Fibroblast of lung (primary cell): ENCODE data around the gene PSMC1. TPM values are rescaled to one million over a fixed set of nuclear protein-coding genes. Genes with fewer than 3 reads are reported as not detected.
A peak's percentile ranks its signal among the peaks of the same experiment; 100 is the strongest.

Experiments
- DNase-seq, 2 donors: peaks; one replicate each; pipeline versions ENCODE4 v3.0.0 to v3.0.0-alpha.2; 2010; ENCODE audit warnings: low read depth in 2 of 2
- H2AFZ ChIP-seq: 2 replicates; pipeline ENCODE4 v1.5.1; 2012; ENCODE audit warnings: low read length, control low read depth, inconsistent platforms
- H3K27ac ChIP-seq: 2 replicates; pipeline ENCODE4 v1.5.1; 2011; ENCODE audit warnings: low read length, control low read depth; ENCODE audit not compliant: insufficient read depth
- H3K27me3 ChIP-seq: 2 replicates; pipeline ENCODE4 v1.5.1; 2011; ENCODE audit warnings: mild to moderate bottlenecking, low read length; ENCODE audit not compliant: control insufficient read depth, insufficient read depth
- H3K36me3 ChIP-seq: 2 replicates; pipeline ENCODE4 v1.5.1; 2011; ENCODE audit warnings: low read length; ENCODE audit not compliant: control insufficient read depth, insufficient read depth
- H3K4me1 ChIP-seq: 2 replicates; pipeline ENCODE4 v1.5.1; 2011; ENCODE audit warnings: low read length; ENCODE audit not compliant: control insufficient read depth, insufficient read depth; ENCODE audit errors: extremely low read depth
- H3K4me2 ChIP-seq: 2 replicates; pipeline ENCODE4 v1.5.1; 2011; ENCODE audit warnings: low read length, control low read depth; ENCODE audit not compliant: insufficient read depth; ENCODE audit errors: extremely low read depth
- H3K4me3 ChIP-seq, 4 experiments: fragments of 200-600 bp in 1 of 4; sonication (generic) in 1 of 4; replicated peaks in 1 of 4; 2 replicates each; pipeline ENCODE4 v1.5.1; 2011 to 2016; ENCODE audit warnings: low read length in 4 of 4, low read depth in 3 of 4, mild to moderate bottlenecking in 3 of 4, control low read depth in 2 of 4, inconsistent platforms in 1 of 4, mixed read lengths in 1 of 4; ENCODE audit not compliant: insufficient read depth in 1 of 4; ENCODE audit errors: control extremely low read depth in 1 of 4
- H3K79me2 ChIP-seq: 2 replicates; pipeline ENCODE4 v1.5.1; 2012; ENCODE audit warnings: mild to moderate bottlenecking, low read length, inconsistent platforms; ENCODE audit not compliant: control insufficient read depth, insufficient read depth
- H3K9ac ChIP-seq: 2 replicates; pipeline ENCODE4 v1.5.1; 2011; ENCODE audit warnings: mild to moderate bottlenecking, low read length, control low read depth; ENCODE audit not compliant: insufficient read depth
- H3K9me3 ChIP-seq: 2 replicates; pipeline ENCODE4 v1.5.1; 2012; ENCODE audit warnings: low read depth, low read length; ENCODE audit not compliant: control insufficient read depth, insufficient read depth
- H4K20me1 ChIP-seq: 2 replicates; pipeline ENCODE4 v1.5.1; 2011; ENCODE audit warnings: low read length; ENCODE audit not compliant: control insufficient read depth, insufficient read depth; ENCODE audit errors: extremely low read depth
- EZH2 ChIP-seq: IDR thresholded peaks from 2 replicates; pipeline ENCODE4 v1.5.1; 2012; ENCODE audit warnings: low read length, control low read depth, mild to moderate bottlenecking; ENCODE audit errors: missing control alignments
- polyA plus RNA-seq, 2 donors: library from polyadenylated mRNA; depleted of rRNA in 1 of 2; stranded (reverse) in 1 of 2; unstranded in 1 of 2; fragments of >200 nt; gene quantifications; 2 replicates each; pipeline ENCODE4 v1.2.1, GENCODE V29; 2011 to 2012; ENCODE audit warnings: missing spikeins in 1 of 2
- total RNA-seq: library from RNA; depleted of rRNA; stranded (reverse); fragments of >200 nt; gene quantifications from 2 replicates; pipeline ENCODE4 v1.2.1, GENCODE V29; 2014
- TF ChIP-seq, protein P1 (sequence below), 2 donors: IDR thresholded peaks in 1 of 2; conservative IDR thresholded peaks in 1 of 2; 1 replicate in 1 of 2; 2 replicates in 1 of 2; pipeline ENCODE4 v1.5.1; 2011 to 2012; ENCODE audit warnings: low read length in 2 of 2, control low read depth in 1 of 2, inconsistent platforms in 1 of 2, low read depth in 1 of 2, mild to moderate bottlenecking in 1 of 2

The PSMC1 gene
- total and polyA plus RNA-seq, 2 donors (not counting 1 experiment from before 2014, with no cell fraction given): 112 to 274 TPM

DNA sequence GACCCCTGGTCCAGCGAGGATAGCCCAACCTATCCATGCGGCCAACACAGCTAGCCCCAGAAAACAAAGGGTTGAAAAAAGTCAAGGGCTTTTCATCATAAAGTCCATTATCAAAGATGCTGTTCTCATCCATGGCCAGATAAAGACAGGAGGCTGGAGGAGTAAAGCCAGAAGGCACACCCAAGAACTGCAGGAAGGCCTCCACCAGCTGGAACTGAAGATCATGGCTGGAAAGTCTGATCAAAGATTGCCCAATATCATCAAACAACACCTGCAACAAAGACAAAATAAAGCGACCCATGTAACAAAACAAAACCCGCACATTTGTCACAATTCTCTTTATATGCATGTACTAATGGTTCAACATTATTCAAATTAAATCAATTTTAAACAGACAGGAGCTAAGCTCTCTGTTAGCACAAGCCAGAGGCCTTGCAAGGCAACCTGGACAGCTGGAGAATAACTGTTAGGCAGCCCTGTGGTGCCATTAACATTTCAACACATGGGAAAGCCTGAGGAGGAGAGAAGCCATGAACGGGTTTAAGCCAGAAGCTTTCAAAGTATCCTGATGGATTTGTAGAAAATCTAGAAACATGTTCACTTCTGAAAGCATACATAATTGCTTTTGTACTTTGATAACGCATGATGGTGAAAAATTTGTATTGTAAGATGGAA lies 34.1 kb downstream of the PSMC1 start:
- H3K9ac ChIP-seq: no peak overlapping the region
- H3K4me3 ChIP-seq: no peak overlapping the region
- no peaks in the 10 kb centered on the region for H3K79me2 ChIP-seq
- H3K27me3 ChIP-seq: no peaks in the 10 kb centered on the region
- H3K4me1 ChIP-seq: no peaks in the 10 kb centered on the region
- no peaks in the 10 kb centered on the region for H4K20me1 ChIP-seq
- H2AFZ ChIP-seq: no peak overlapping the region
- H3K4me2 ChIP-seq: no peak overlapping the region
- H3K27ac ChIP-seq: no peak overlapping the region
- TF ChIP-seq, protein P1, sequence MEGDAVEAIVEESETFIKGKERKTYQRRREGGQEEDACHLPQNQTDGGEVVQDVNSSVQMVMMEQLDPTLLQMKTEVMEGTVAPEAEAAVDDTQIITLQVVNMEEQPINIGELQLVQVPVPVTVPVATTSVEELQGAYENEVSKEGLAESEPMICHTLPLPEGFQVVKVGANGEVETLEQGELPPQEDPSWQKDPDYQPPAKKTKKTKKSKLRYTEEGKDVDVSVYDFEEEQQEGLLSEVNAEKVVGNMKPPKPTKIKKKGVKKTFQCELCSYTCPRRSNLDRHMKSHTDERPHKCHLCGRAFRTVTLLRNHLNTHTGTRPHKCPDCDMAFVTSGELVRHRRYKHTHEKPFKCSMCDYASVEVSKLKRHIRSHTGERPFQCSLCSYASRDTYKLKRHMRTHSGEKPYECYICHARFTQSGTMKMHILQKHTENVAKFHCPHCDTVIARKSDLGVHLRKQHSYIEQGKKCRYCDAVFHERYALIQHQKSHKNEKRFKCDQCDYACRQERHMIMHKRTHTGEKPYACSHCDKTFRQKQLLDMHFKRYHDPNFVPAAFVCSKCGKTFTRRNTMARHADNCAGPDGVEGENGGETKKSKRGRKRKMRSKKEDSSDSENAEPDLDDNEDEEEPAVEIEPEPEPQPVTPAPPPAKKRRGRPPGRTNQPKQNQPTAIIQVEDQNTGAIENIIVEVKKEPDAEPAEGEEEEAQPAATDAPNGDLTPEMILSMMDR (conservative IDR thresholded peaks at IDR 0.05 in 1 of 2, IDR thresholded peaks at IDR 0.05 in 1 of 2; ENCODE audit: low read depth in 1 of 2, low read length in 2 of 2): no peak
- no peak for TF ChIP-seq EZH2
- no peaks in the 10 kb centered on the region for H3K9me3 ChIP-seq
- H3K36me3 ChIP-seq: peaks cover 4% of the 10 kb centered on the region
- DNase-seq: no peak

DNA sequence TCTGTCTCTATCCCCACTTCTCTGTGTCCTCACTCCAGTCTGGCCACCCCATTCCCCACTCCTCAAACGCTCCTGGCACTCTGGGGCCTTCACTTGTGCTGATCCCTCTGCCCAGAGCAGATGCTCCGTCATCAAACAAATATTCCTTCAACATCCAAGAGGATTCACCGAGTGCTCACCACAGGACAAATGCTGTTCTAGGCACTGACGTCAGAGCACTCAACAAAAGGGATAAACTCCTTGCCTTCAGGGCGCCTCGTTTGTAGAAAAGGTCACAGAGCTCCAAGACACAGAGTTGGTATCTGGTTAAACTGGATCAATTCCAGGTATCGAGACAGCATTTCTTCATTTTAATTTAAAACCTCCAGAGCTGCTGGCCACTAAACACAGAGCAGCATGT lies 35.3 kb downstream of the PSMC1 start:
- Histone ChIP-seq H3K4me3 (no peak overlapping the region), H3K9me3 (no peaks in the 10 kb centered on the region), H3K4me1 (no peaks in the 10 kb centered on the region), H3K9ac (no peak overlapping the region), H2AFZ (no peak overlapping the region), H3K27me3 (no peaks in the 10 kb centered on the region), H3K79me2 (no peaks in the 10 kb centered on the region), H3K27ac (no peak overlapping the region), H3K36me3 (peaks cover 4% of the 10 kb centered on the region), H3K4me2 (no peak overlapping the region), H4K20me1 (no peaks in the 10 kb centered on the region)
- DNase-seq: no peak
- no peak for TF ChIP-seq EZH2
- TF ChIP-seq, protein P1 (conservative IDR thresholded peaks at IDR 0.05 in 1 of 2, IDR thresholded peaks at IDR 0.05 in 1 of 2; ENCODE audit: low read depth in 1 of 2, low read length in 2 of 2): no peak

DNA sequence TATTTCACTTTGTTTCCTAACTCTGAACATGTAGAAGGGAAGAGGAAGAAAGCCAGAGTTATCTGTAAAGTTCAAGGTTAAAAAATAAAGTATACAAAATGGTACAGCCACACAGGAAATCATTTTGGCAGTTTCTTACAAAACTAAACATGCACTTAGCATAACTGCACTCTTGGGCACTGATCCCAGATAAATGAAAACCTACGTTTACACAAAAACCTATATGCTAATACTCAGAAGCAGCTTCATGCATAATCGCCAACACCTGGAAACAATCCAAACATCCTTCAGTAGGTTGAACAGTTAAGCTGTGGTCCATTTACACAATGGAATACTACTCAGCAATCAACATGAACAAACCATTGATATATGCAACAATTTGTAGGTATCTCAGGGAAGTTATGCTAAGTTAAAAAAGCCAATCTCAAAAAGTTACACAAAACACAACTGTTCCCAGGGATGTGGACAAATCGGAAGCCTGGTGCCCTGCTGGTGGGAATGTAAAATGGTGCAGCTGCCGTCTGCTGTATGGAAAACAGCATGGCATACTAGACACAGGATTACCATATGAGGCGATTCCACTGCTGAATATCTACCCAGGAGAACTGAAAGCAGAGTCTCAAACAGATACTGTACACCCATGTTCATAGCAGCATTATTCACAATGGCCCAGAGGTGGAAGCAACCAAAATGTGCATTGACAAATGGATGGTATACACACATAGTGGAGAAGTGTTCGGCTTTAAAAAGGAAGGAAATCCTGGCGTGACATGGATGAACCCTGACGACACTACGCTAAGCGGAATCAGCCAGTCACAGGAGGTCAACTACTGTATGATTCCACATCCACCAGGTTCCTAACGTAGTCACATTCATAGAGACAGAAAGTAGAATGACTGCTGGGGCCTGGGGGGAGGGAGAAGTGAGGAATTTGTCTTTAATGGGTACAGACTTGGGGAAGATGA lies 37.7 kb downstream of the PSMC1 start:
- no peak for TF ChIP-seq EZH2
- TF ChIP-seq, protein P1 (conservative IDR thresholded peaks at IDR 0.05 in 1 of 2, IDR thresholded peaks at IDR 0.05 in 1 of 2; ENCODE audit: low read depth in 1 of 2, low read length in 2 of 2): peak in 1 of 2 donors; percentile 18
- peaks cover 4% of the 10 kb centered on the region for H3K36me3 ChIP-seq
- no peak overlapping the region for H2AFZ ChIP-seq
- no peaks in the 10 kb centered on the region for H3K27me3 ChIP-seq
- H3K79me2 ChIP-seq: no peaks in the 10 kb centered on the region
- no peak overlapping the region for H3K9ac ChIP-seq
- no peak overlapping the region for H3K4me3 ChIP-seq
- peak; percentile 10 to 52 for DNase-seq
- no peak overlapping the region for H3K4me2 ChIP-seq
- H3K4me1 ChIP-seq: no peaks in the 10 kb centered on the region
- H4K20me1 ChIP-seq: no peaks in the 10 kb centered on the region
- H3K27ac ChIP-seq: no peak overlapping the region
- no peaks in the 10 kb centered on the region for H3K9me3 ChIP-seq
